NCI-H1105 (cell line): ENCODE results near the gene ZFHX2.
"Not testable (repeated sequence)": the region's sequence is repeated elsewhere in the genome, so short reads cannot be mapped to it uniquely, and the experiment has no call there.

Experiments used
- DNase-seq: peaks from one replicate; lab custom pipeline; 2025; lab: John Stamatoyannopoulos, UW

The ZFHX2 gene

GRCh38 chr14:23551266-23552028 is at the start of gene ZFHX2:
Gene ZFHX2, minus strand, starts transcription at chr14:23551765. Its CDS starts 16,440 bp downstream, at chr14:23535325.
- DNase-seq = peak; percentile 90

GRCh38 chr14:23600806-23601205 is 49.2 kb upstream of the ZFHX2 start:
- no peak for DNase-seq

- no peak for DNase-seq
Measured at GRCh38 chr14:23600322-23600707, 48.8 kb upstream of the ZFHX2 start.

GRCh38 chr14:23594191-23594590 is 42.6 kb upstream of the ZFHX2 start:
- DNase-seq = not testable (repeated sequence)

- no peak for DNase-seq
Measured at GRCh38 chr14:23590198-23590597, 38.6 kb upstream of the ZFHX2 start.

- no peak for DNase-seq
Measured at GRCh38 chr14:23589606-23590005, 38.0 kb upstream of the ZFHX2 start.

GRCh38 chr14:23588884-23589598 is 37.5 kb upstream of the ZFHX2 start:
- peak; percentile 77 for DNase-seq

- DNase-seq = not testable (repeated sequence)
Measured at GRCh38 chr14:23584527-23585203, 33.1 kb upstream of the ZFHX2 start.

- DNase-seq = not testable (repeated sequence)
Measured at GRCh38 chr14:23583761-23584526, 32.4 kb upstream of the ZFHX2 start.

GRCh38 chr14:23582906-23583760 is 31.6 kb upstream of the ZFHX2 start:
- DNase-seq = no peak

- DNase-seq = no peak
Measured at GRCh38 chr14:23580948-23581281, 29.4 kb upstream of the ZFHX2 start.

- no peak for DNase-seq
Measured at GRCh38 chr14:23580152-23580926, 28.8 kb upstream of the ZFHX2 start.

- DNase-seq = no peak
Measured at GRCh38 chr14:23579739-23580138, 28.2 kb upstream of the ZFHX2 start.

GRCh38 chr14:23579311-23579630 is 27.7 kb upstream of the ZFHX2 start:
- no peak for DNase-seq

- peak; percentile 38 for DNase-seq
Measured at GRCh38 chr14:23578560-23579310, 27.2 kb upstream of the ZFHX2 start, which contains the start of gene JPH4. Gene JPH4, minus strand, starts transcription at chr14:23578790. Its CDS starts 1,337 bp downstream, at chr14:23577453.

- DNase-seq = no peak
Measured at GRCh38 chr14:23577710-23578392, 26.3 kb upstream of the ZFHX2 start.

- no peak for DNase-seq
Measured at GRCh38 chr14:23577004-23577681, 25.6 kb upstream of the ZFHX2 start.

GRCh38 chr14:23573384-23574015 is 21.9 kb upstream of the ZFHX2 start:
- peak; percentile 72 for DNase-seq
